Spleen (tissue), 11 donors: ENCODE measurements around the gene VNN1. TPM values are rescaled to one million over a fixed set of nuclear protein-coding genes. Genes with fewer than 3 reads are reported as not detected.
A peak's percentile ranks its signal among the peaks of the same experiment; 100 is the strongest.
"Not testable (repeated sequence)": the region's sequence is repeated elsewhere in the genome, so short reads cannot be mapped to it uniquely, and the experiment has no call there.

Experiments used
- DNase-seq: peaks from one replicate; pipeline ENCODE4 v3.0.0-alpha.2; 2020
- H3K27ac ChIP-seq, 8 donors: fragments of 200-600 bp; sonication (generic) in 7 of 8; 1 replicate in 4 of 8; 2 replicates in 4 of 8; pipeline versions ENCODE4 v1.5.0 to v1.8.0; 2016 to 2021; ENCODE audit warnings: inconsistent platforms in 4 of 8, mild to moderate bottlenecking in 4 of 8, moderate library complexity in 1 of 8
- H3K27me3 ChIP-seq, 7 donors: fragments of 200-600 bp; sonication (generic) in 6 of 7; replicated peaks in 1 of 7; 1 replicate in 4 of 7; 2 replicates in 3 of 7; pipeline versions ENCODE4 v1.5.0 to v1.8.0; 2016 to 2021; ENCODE audit warnings: inconsistent platforms in 3 of 7, mild to moderate bottlenecking in 1 of 7
- H3K36me3 ChIP-seq, 6 donors: fragments of 200-600 bp; sonication (generic) in 5 of 6; 1 replicate in 4 of 6; 2 replicates in 2 of 6; pipeline versions ENCODE4 v1.5.0 to v1.8.0; 2016 to 2021; ENCODE audit warnings: inconsistent platforms in 2 of 6
- H3K4me1 ChIP-seq, 6 donors: fragments of 200-600 bp; sonication (generic) in 5 of 6; 1 replicate in 3 of 6; 2 replicates in 3 of 6; pipeline versions ENCODE4 v1.5.0 to v1.8.0; 2016 to 2021; ENCODE audit warnings: inconsistent platforms in 3 of 6
- H3K4me3 ChIP-seq, 8 donors: fragments of 200-600 bp; sonication (generic) in 7 of 8; 1 replicate in 4 of 8; 2 replicates in 4 of 8; pipeline versions ENCODE4 v1.5.0 to v1.8.0; 2016 to 2021; ENCODE audit warnings: inconsistent platforms in 4 of 8, mild to moderate bottlenecking in 4 of 8, moderate library complexity in 2 of 8
- H3K9me3 ChIP-seq, 8 donors: fragments of 200-600 bp; sonication (generic) in 7 of 8; 1 replicate in 4 of 8; 2 replicates in 4 of 8; pipeline versions ENCODE4 v1.5.0 to v1.8.0; 2016 to 2021; ENCODE audit warnings: inconsistent platforms in 4 of 8
- CTCF ChIP-seq, 11 experiments: fragments of 200-600 bp in 7 of 11; fragments of 450-650 bp in 4 of 11; sonication (generic) in 4 of 11; IDR thresholded peaks in 8 of 11; conservative IDR thresholded peaks in 3 of 11; 1 replicate in 7 of 11; 2 replicates in 4 of 11; pipeline versions ENCODE4 v1.4.0 to v1.8.0; 2016 to 2021; ENCODE audit warnings: antibody characterized with exemption in 11 of 11, inconsistent platforms in 4 of 11, mild to moderate bottlenecking in 1 of 11
- POLR2A ChIP-seq, 3 donors: fragments of 450-650 bp; IDR thresholded peaks; one replicate each; pipeline ENCODE4 v1.5.1; 2017; ENCODE audit warnings: antibody characterized with exemption in 3 of 3, mild to moderate bottlenecking in 1 of 3
- POLR2AphosphoS5 ChIP-seq, 3 donors: sonication (generic); formaldehyde crosslinking; IDR thresholded peaks; one replicate each; pipeline ENCODE4 v1.5.1; 2017; ENCODE audit warnings: antibody characterized with exemption in 3 of 3
- WGBS, 5 donors: extraction: QIAGEN DNeasy Blood & Tissue Kit in 3 of 5; methylation state at CpG; one replicate each; pipeline versions ENCODE4 v1.1.5 to v1.1.7; 2013 to 2018; 5-methylcytosine and 5-hydroxymethylcytosine counted together
- intact Hi-C: fragments of 100-400 bp; cut with DNase I; formaldehyde crosslinking; loops from one replicate; pipeline ENCODE4 v1.15.0; 2023; ENCODE audit warnings: low total_unique reads
- polyA plus RNA-seq, 3 donors: library from polyadenylated mRNA; stranded (reverse); fragments of 200-250 nt; gene quantifications; one replicate each; pipeline ENCODE4 v1.2.1, GENCODE V29; 2013
- total RNA-seq, 7 donors: library from RNA; depleted of rRNA in 3 of 7; stranded (reverse); fragments of >200 nt in 3 of 7; fragmentation: NEBNext Ultra II Directional in 4 of 7; extraction: Animal tissue kit (Norgen Biotek cat#: 25700) in 4 of 7; gene quantifications; one replicate each; pipeline versions ENCODE4 v1.1.0 to v1.2.1, GENCODE V29; 2016 to 2021
- donor health status: healthy with polysubstance abuse.
- donor health status: DM: no; HTN: no; CAD: no; lungs with moderate emphysema.
- donor health status: DM: no; HTN: no; CAD: no.
- donor health status: Bipolar disorder and iron deficiency.
- donor health status: healthy.
- donor health status: DM: no; HTN: no; CAD: no.
- donor health status: DM: yes; HTN: yes; CAD: no.

The VNN1 gene
- total and polyA plus RNA-seq, 10 donors = 2.3 to 44.2 (median 7.2) TPM

- TF ChIP-seq POLR2A (IDR thresholded peaks at IDR 0.05) = no peak
- TF ChIP-seq POLR2AphosphoS5 (IDR thresholded peaks at IDR 0.05) = no peak
- TF ChIP-seq CTCF (IDR thresholded peaks at IDR 0.05 in 8 of 11, conservative IDR thresholded peaks at IDR 0.05 in 3 of 11) = no peak
- Histone ChIP-seq H3K27me3 (no peaks in the 10 kb centered on the region), H3K36me3 (no peaks in the 10 kb centered on the region), H3K27ac (peak overlapping the region in 4 of 8 donors; percentile 88 to 91 (median 89)), H3K4me1 (peaks cover 0 to 18% (median 0%) of the 10 kb centered on the region in 6 donors), H3K4me3 (peak overlapping the region in 3 of 8 donors; percentile 9 to 47 (median 10)), H3K9me3 (no peaks in the 10 kb centered on the region)
- intact Hi-C loops = no loop called here
- WGBS, 5 donors = 69 to 81% (median 77%) methylated on average over 4 of the region's 4 CpGs
- DNase-seq = no peak
Measured at GRCh38 chr6:132712366-132712765, 1.5 kb downstream of the VNN1 start.

- H3K4me3 ChIP-seq = no peak overlapping the region
- H3K4me1 ChIP-seq = peaks cover 0 to 7% (median 0%) of the 10 kb centered on the region in 6 donors
- no peaks in the 10 kb centered on the region for H3K27me3 ChIP-seq
- intact Hi-C loops = no loop called here
- 84 to 96% (median 91%) methylated on average over 3 of the region's 3 CpGs for WGBS, 5 donors
- H3K9me3 ChIP-seq = peaks cover 0 to 26% (median 11%) of the 10 kb centered on the region in 8 donors
- no peak for DNase-seq
- H3K27ac ChIP-seq = peak overlapping the region in 1 of 8 donors; percentile 13
- no peaks in the 10 kb centered on the region for H3K36me3 ChIP-seq
- TF ChIP-seq POLR2A (IDR thresholded peaks at IDR 0.05) (no peak), CTCF (IDR thresholded peaks at IDR 0.05 in 8 of 11, conservative IDR thresholded peaks at IDR 0.05 in 3 of 11) (no peak), POLR2AphosphoS5 (IDR thresholded peaks at IDR 0.05) (no peak)
Measured at GRCh38 chr6:132708771-132709170, 5.1 kb downstream of the VNN1 start.

GRCh38 chr6:132708002-132708401 is 5.9 kb downstream of the VNN1 start:
- Histone ChIP-seq H3K27ac (peak overlapping the region in 1 of 8 donors; percentile 13), H3K9me3 (peaks cover 0 to 27% (median 11%) of the 10 kb centered on the region in 8 donors), H3K4me1 (no peaks in the 10 kb centered on the region), H3K27me3 (no peaks in the 10 kb centered on the region), H3K36me3 (no peaks in the 10 kb centered on the region), H3K4me3 (no peak overlapping the region)
- TF ChIP-seq POLR2A (IDR thresholded peaks at IDR 0.05) = no peak
- TF ChIP-seq POLR2AphosphoS5 (IDR thresholded peaks at IDR 0.05) = no peak
- intact Hi-C loops = no loop called here
- no peak for DNase-seq

- H3K27ac ChIP-seq, H3K4me1 ChIP-seq, H3K27me3 ChIP-seq, intact Hi-C loops, DNase-seq, H3K4me3 ChIP-seq, H3K36me3 ChIP-seq: not testable (repeated sequence)
- 69 to 98% (median 83%) methylated on average over 4 of the region's 4 CpGs for WGBS, 5 donors
- H3K9me3 ChIP-seq = peaks cover 0 to 27% (median 11%) of the 10 kb centered on the region in 8 donors
Measured at GRCh38 chr6:132706756-132707155, 7.1 kb downstream of the VNN1 start.

- Histone ChIP-seq H3K4me1 (no peaks in the 10 kb centered on the region), H3K4me3 (no peak overlapping the region), H3K9me3 (peaks cover 0 to 27% (median 11%) of the 10 kb centered on the region in 8 donors), H3K27me3 (peaks cover 0 to 9% (median 0%) of the 10 kb centered on the region in 7 donors), H3K36me3 (peaks cover 0 to 10% (median 0%) of the 10 kb centered on the region in 6 donors), H3K27ac (no peak overlapping the region)
- no peak for DNase-seq
- intact Hi-C loops = no loop called here
- no peak for TF ChIP-seq POLR2AphosphoS5 (IDR thresholded peaks at IDR 0.05)
- TF ChIP-seq CTCF (IDR thresholded peaks at IDR 0.05 in 8 of 11, conservative IDR thresholded peaks at IDR 0.05 in 3 of 11) = no peak
- no peak for TF ChIP-seq POLR2A (IDR thresholded peaks at IDR 0.05)
Measured at GRCh38 chr6:132703936-132704335, 9.9 kb downstream of the VNN1 start.
